SK-N-SH (cell line): ENCODE results near the gene GRIA1. TPM values are rescaled to one million over a fixed set of nuclear protein-coding genes. Genes with fewer than 3 reads are reported as not detected.

Source experiments
- CTCF ChIA-PET: fragments of 300-600, 350-600 bp; formaldehyde crosslinking; extraction: SDS; loops from one replicate; lab custom pipeline; 2021; lab: Yijun Ruan, JAX
- POLR2A ChIA-PET: fragments of 350-600 bp; sonication (Branson Sonifier 250); formaldehyde crosslinking; extraction: SDS; loops from one replicate; lab custom pipeline; 2020; ENCODE audit warnings: antibody characterized with exemption, inconsistent platforms; lab: Yijun Ruan, JAX
- DNase-seq: peaks from one replicate; pipeline ENCODE4 v3.0.0; 2012
- H2AFZ ChIP-seq: fragments of 200-600 bp; sonication (generic); 2 replicates; pipeline ENCODE4 v1.8.1; 2016; ENCODE audit warnings: antibody characterized with exemption, mild to moderate bottlenecking, low read depth
- H3F3A ChIP-seq: fragments of 200-600 bp; sonication (generic); replicated peaks from 2 replicates; pipeline ENCODE3; 2016; ENCODE audit warnings: antibody characterized with exemption, mild to moderate bottlenecking; ENCODE audit not compliant: insufficient read depth
- H3K27ac ChIP-seq, 2 experiments: fragments of 200-500 bp in 1 of 2; fragments of 200-600 bp in 1 of 2; sonication (Bioruptor generic) in 1 of 2; sonication (generic), shearing (Covaris generic) in 1 of 2; 2 replicates each; pipeline versions ENCODE4 v1.5.1 to v1.6.1; 2014 to 2016; ENCODE audit warnings: low read depth in 2 of 2, inconsistent platforms in 1 of 2, low read length in 1 of 2, mild to moderate bottlenecking in 1 of 2, mixed read lengths in 1 of 2
- H3K27me3 ChIP-seq: fragments of 200-600 bp; sonication (generic), shearing (Covaris generic); 2 replicates; pipeline ENCODE4 v1.6.1; 2016; ENCODE audit warnings: mixed run types; ENCODE audit not compliant: insufficient read depth
- H3K36me3 ChIP-seq, 2 experiments: fragments of 200-500 bp in 1 of 2; fragments of 200-600 bp in 1 of 2; sonication (Bioruptor generic) in 1 of 2; sonication (generic) in 1 of 2; replicated peaks in 1 of 2; 2 replicates each; pipeline versions ENCODE3 to v1.5.1; 2014 to 2016; ENCODE audit warnings: low read length in 1 of 2, mild to moderate bottlenecking in 1 of 2; ENCODE audit not compliant: insufficient read depth in 2 of 2, control insufficient read depth in 1 of 2
- H3K4me1 ChIP-seq, 2 experiments: fragments of 200-500 bp in 1 of 2; fragments of 200-600 bp in 1 of 2; sonication (Bioruptor generic) in 1 of 2; sonication (generic), shearing (Covaris generic) in 1 of 2; 2 replicates each; pipeline versions ENCODE4 v1.5.1 to v1.6.1; 2014 to 2016; ENCODE audit warnings: low read depth in 1 of 2, low read length in 1 of 2, mixed run types in 1 of 2; ENCODE audit not compliant: insufficient read depth in 2 of 2, control insufficient read depth in 1 of 2
- H3K4me2 ChIP-seq: fragments of 200-600 bp; sonication (generic), shearing (Covaris generic); 2 replicates; pipeline ENCODE4 v1.6.1; 2017; ENCODE audit warnings: mixed run types
- H3K4me3 ChIP-seq, 2 experiments: fragments of 200-500 bp in 1 of 2; fragments of 200-600 bp in 1 of 2; sonication (Bioruptor generic) in 1 of 2; sonication (generic), shearing (Covaris generic) in 1 of 2; 2 replicates each; pipeline versions ENCODE4 v1.5.1 to v1.8.1; 2014 to 2016; ENCODE audit warnings: low read depth in 2 of 2, inconsistent platforms in 1 of 2, low read length in 1 of 2, mild to moderate bottlenecking in 1 of 2, mixed read lengths in 1 of 2, moderate library complexity in 1 of 2
- H3K79me2 ChIP-seq: fragments of 200-600 bp; sonication (generic); 2 replicates; pipeline ENCODE4 v1.8.1; 2017; ENCODE audit warnings: mild to moderate bottlenecking; ENCODE audit not compliant: insufficient read depth
- H3K9ac ChIP-seq: fragments of 200-600 bp; sonication (generic); 2 replicates; pipeline ENCODE4 v1.6.1; 2017; ENCODE audit warnings: mixed run types
- H3K9me2 ChIP-seq: fragments of 200-600 bp; sonication (generic); 2 replicates; pipeline ENCODE4 v1.6.1; 2017; ENCODE audit warnings: mixed run types
- H3K9me3 ChIP-seq: fragments of 200-600 bp; sonication (generic); 2 replicates; pipeline ENCODE4 v1.6.1; 2017; ENCODE audit warnings: mixed run types, mild to moderate bottlenecking, moderate library complexity
- H4K20me1 ChIP-seq: fragments of 200-600 bp; sonication (generic); 2 replicates; pipeline ENCODE4 v1.6.1; 2017; ENCODE audit warnings: mild to moderate bottlenecking, mixed run types; ENCODE audit not compliant: insufficient read depth
- CHD2 ChIP-seq: fragments of 150-350 bp; IDR thresholded peaks from 2 replicates; pipeline ENCODE4 v1.6.1; 2018; ENCODE audit warnings: low read length; ENCODE audit not compliant: partially characterized antibody
- EZH2phosphoT487 ChIP-seq: fragments of 200-600 bp; sonication (generic); IDR thresholded peaks from 2 replicates; pipeline ENCODE4 v1.6.1; 2017; ENCODE audit warnings: low read depth, mixed run types, mild to moderate bottlenecking, antibody characterized with exemption, moderate library complexity, borderline replicate concordance
- GABPA ChIP-seq: IDR thresholded peaks from 2 replicates; pipeline ENCODE4 v1.4.0; 2012; ENCODE audit warnings: low read depth, mild to moderate bottlenecking
- IRF3 ChIP-seq: fragments of 150-350 bp; IDR thresholded peaks from 2 replicates; pipeline ENCODE4 v1.6.1; 2016; ENCODE audit warnings: mild to moderate bottlenecking, low read depth, low read length
- JUND ChIP-seq: IDR thresholded peaks from 2 replicates; pipeline ENCODE4 v1.4.0; 2012
- MAX ChIP-seq: IDR thresholded peaks from 2 replicates; pipeline ENCODE4 v1.4.0; 2012; ENCODE audit warnings: low read depth
- MEF2A ChIP-seq: IDR thresholded peaks from 2 replicates; pipeline ENCODE4 v1.4.0; 2012; ENCODE audit warnings: low read depth, borderline replicate concordance
- RCOR1 ChIP-seq: fragments of 150-350 bp; IDR thresholded peaks from 2 replicates; pipeline ENCODE4 v1.6.1; 2017; ENCODE audit warnings: antibody characterized with exemption, low read length
- REST ChIP-seq: IDR thresholded peaks from 2 replicates; pipeline ENCODE4 v1.6.1; 2012; ENCODE audit warnings: mild to moderate bottlenecking, low read depth, low read length, moderate library complexity
- SIN3A ChIP-seq: IDR thresholded peaks from 2 replicates; pipeline ENCODE4 v1.6.1; 2012; ENCODE audit warnings: low read depth, mild to moderate bottlenecking, low read length, moderate library complexity, borderline replicate concordance
- TCF12 ChIP-seq: IDR thresholded peaks from 2 replicates; pipeline ENCODE4 v1.4.0; 2012
- TEAD4 ChIP-seq: IDR thresholded peaks from 2 replicates; pipeline ENCODE4 v1.4.0; 2012; ENCODE audit warnings: mild to moderate bottlenecking, borderline replicate concordance; ENCODE audit not compliant: insufficient read depth
- YY1 ChIP-seq: IDR thresholded peaks from 2 replicates; pipeline ENCODE4 v1.4.0; 2012; ENCODE audit warnings: low read depth, mild to moderate bottlenecking
- WGBS: methylation state at CpG from one replicate; pipeline ENCODE4 v1.1.6; 2017; ENCODE audit warnings: low lambda C conversion rate; 5-methylcytosine and 5-hydroxymethylcytosine counted together
- polyA plus RNA-seq, 3 experiments: library from polyadenylated mRNA; depleted of rRNA; stranded (reverse); fragments of >200 nt; gene quantifications; 2 replicates each; pipeline ENCODE4 v1.2.3, GENCODE V29; 2012

The GRIA1 gene
- polyA plus RNA-seq, 1 of the 3 experiments (the other 2 are of a cell fraction), result 0.35 TPM

GRCh38 chr5:153672347-153673090, 182.0 kb downstream of the GRIA1 start:
- no peaks in the 10 kb centered on the region for H3K79me2 ChIP-seq
- TF ChIP-seq TEAD4 (no peak), TCF12 (0 out of 2 replicates have a peak, but pooled peaks have one; percentile 11), REST (no peak), MEF2A (0 out of 2 replicates have a peak, but pooled peaks have one; percentile 37), JUND (no peak), CHD2 (no peak), IRF3 (no peak), EZH2phosphoT487 (no peak), RCOR1 (no peak), SIN3A (no peak), YY1 (no peak), GABPA (no peak), MAX (no peak)
- H4K20me1 ChIP-seq, result no peaks in the 10 kb centered on the region
- H3K9me3 ChIP-seq, result 0 out of 2 replicates have a peak, but pooled peaks cover 3% of the 10 kb centered on the region
- CTCF ChIA-PET, result interaction anchor here (0.6 to 1.2 kb wide), 2 partner anchors 56 to 236 kb away, joined by 3 read pairs; no protein-coding TSS in a partner anchor
- no peaks in the 10 kb centered on the region for H3K36me3 ChIP-seq
- H2AFZ ChIP-seq, result no peak overlapping the region
- H3K27ac ChIP-seq, result no peak overlapping the region
- no peak overlapping the region for H3K9ac ChIP-seq
- H3K9me2 ChIP-seq, result no peaks in the 10 kb centered on the region
- no peak for DNase-seq
- POLR2A ChIA-PET, result no interaction called here
- no peaks in the 10 kb centered on the region for H3K27me3 ChIP-seq
- H3K4me1 ChIP-seq, result no peaks in the 10 kb centered on the region
- no peak overlapping the region for H3K4me3 ChIP-seq
- no peak overlapping the region for H3K4me2 ChIP-seq
- 59% methylated on average over 6 of the region's 6 CpGs for WGBS
- H3F3A ChIP-seq, result no peaks in the 10 kb centered on the region
